Tibial nerve (tissue), 4 donors: ENCODE measurements around the gene PFN3. TPM values are rescaled to one million over a fixed set of nuclear protein-coding genes. Genes with fewer than 3 reads are reported as not detected.

Experiments
- DNase-seq, 2 donors: peaks; one replicate each; pipeline ENCODE4 v3.0.0-alpha.2; 2019; ENCODE audit warnings: low spot score in 2 of 2
- H3K27ac ChIP-seq, 4 donors: fragments of 200-600 bp; sonication (generic) in 3 of 4; one replicate each; pipeline ENCODE4 v1.5.1; 2017 to 2019; ENCODE audit warnings: mild to moderate bottlenecking in 1 of 4
- H3K27me3 ChIP-seq, 2 donors: fragments of 200-600 bp; sonication (generic) in 1 of 2; one replicate each; pipeline versions ENCODE4 v1.5.1 to v1.6.0; 2017 to 2019
- H3K36me3 ChIP-seq, 3 donors: fragments of 200-600 bp; sonication (generic); one replicate each; pipeline ENCODE4 v1.5.1; 2018 to 2019
- H3K4me1 ChIP-seq, 4 donors: fragments of 200-600 bp; sonication (generic) in 3 of 4; one replicate each; pipeline ENCODE4 v1.5.1; 2017 to 2019
- H3K4me3 ChIP-seq, 4 donors: fragments of 200-600 bp; sonication (generic) in 3 of 4; one replicate each; pipeline ENCODE4 v1.5.1; 2017 to 2019; ENCODE audit warnings: mild to moderate bottlenecking in 1 of 4, moderate library complexity in 1 of 4
- H3K9me3 ChIP-seq, 4 donors: fragments of 200-600 bp; sonication (generic) in 3 of 4; one replicate each; pipeline ENCODE4 v1.5.1; 2017 to 2019
- CTCF ChIP-seq, 5 experiments: fragments of 200-600 bp in 3 of 5; fragments of 450-650 bp in 2 of 5; sonication (generic) in 3 of 5; IDR thresholded peaks; one replicate each; pipeline ENCODE4 v1.5.1; 2016 to 2019; ENCODE audit warnings: antibody characterized with exemption in 5 of 5, mild to moderate bottlenecking in 3 of 5, moderate library complexity in 2 of 5
- EP300 ChIP-seq, 2 donors: sonication (generic); formaldehyde crosslinking; IDR thresholded peaks; one replicate each; pipeline ENCODE4 v1.6.1; 2017; ENCODE audit warnings: antibody characterized with exemption in 2 of 2, mild to moderate bottlenecking in 1 of 2
- POLR2A ChIP-seq, 2 donors: fragments of 450-650 bp; IDR thresholded peaks; one replicate each; pipeline ENCODE4 v1.6.1; 2017; ENCODE audit warnings: antibody characterized with exemption in 2 of 2, mild to moderate bottlenecking in 2 of 2, moderate library complexity in 2 of 2
- WGBS, 2 donors: methylation state at CpG; one replicate each; pipeline ENCODE4 v1.1.5; 2018; 5-methylcytosine and 5-hydroxymethylcytosine counted together
- total RNA-seq, 4 donors: library from RNA; depleted of rRNA; stranded (reverse); fragments of >200 nt; gene quantifications; one replicate each; pipeline ENCODE4 v1.1.0, GENCODE V29; 2016

PFN3 gene
- total RNA-seq, 4 donors from 2014 or later: not detected

- Histone ChIP-seq H3K36me3 (peaks cover 0 to 15% (median 0%) of the 10 kb centered on the region in 3 donors), H3K27me3 (peaks cover 0 to 24% of the 10 kb centered on the region in 2 donors), H3K4me1 (peaks cover 0 to 32% (median 22%) of the 10 kb centered on the region in 4 donors), H3K27ac (peak within 1 kb of the TSS; percentile 72 to 90 (median 84)), H3K4me3 (peak within 1 kb of the TSS; percentile 46 to 78 (median 56)), H3K9me3 (no peaks in the 10 kb centered on the region)
- WGBS, 2 donors: 0% methylated on average over 20 to 49 of the region's 89 CpGs
- no peak for DNase-seq
- TF ChIP-seq CTCF (IDR thresholded peaks at IDR 0.05) (peak in 4 of 5 experiments; percentile 7 to 60 (median 32)), POLR2A (IDR thresholded peaks at IDR 0.05) (peak in 1 of 2 donors; percentile 36), EP300 (IDR thresholded peaks at IDR 0.05) (peak in 1 of 2 donors; percentile 31)
Measured at GRCh38 chr5:177446200-177447065, 46.0 kb upstream of the PFN3 start, which contains the start of gene PRR7. TSS of gene PRR7 (plus strand) at chr5:177446814. CDS start at chr5:177455068, 8,254 bp downstream.

DNA sequence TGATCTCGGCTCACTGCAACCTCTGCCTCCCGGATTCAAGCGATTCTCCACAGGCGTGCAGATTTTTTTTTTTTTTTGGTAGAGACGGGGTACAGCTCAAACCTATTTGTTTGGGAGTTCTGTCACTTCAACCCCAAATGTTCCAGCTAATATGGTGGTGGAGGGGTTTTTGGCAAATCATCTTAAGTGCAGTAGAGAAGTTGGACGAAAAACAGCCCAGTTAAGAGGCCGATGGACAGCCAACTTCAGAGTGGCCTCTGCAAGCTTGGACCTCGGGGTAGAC is 45.4 kb upstream of the PFN3 start:
- Histone ChIP-seq H3K4me3 (peak overlapping the region; percentile 42 to 78 (median 56)), H3K36me3 (peaks cover 0 to 20% (median 0%) of the 10 kb centered on the region in 3 donors), H3K9me3 (no peaks in the 10 kb centered on the region), H3K27me3 (peaks cover 0 to 23% of the 10 kb centered on the region in 2 donors), H3K27ac (peak overlapping the region in 3 of 4 donors; percentile 77 to 90 (median 84)), H3K4me1 (peaks cover 0 to 32% (median 22%) of the 10 kb centered on the region in 4 donors)
- no peak for DNase-seq
- WGBS, 2 donors: 6 to 8% methylated on average over 8 of the region's 8 CpGs
- TF ChIP-seq CTCF (IDR thresholded peaks at IDR 0.05): no peak
- no peak for TF ChIP-seq EP300 (IDR thresholded peaks at IDR 0.05)
- TF ChIP-seq POLR2A (IDR thresholded peaks at IDR 0.05): no peak

DNA sequence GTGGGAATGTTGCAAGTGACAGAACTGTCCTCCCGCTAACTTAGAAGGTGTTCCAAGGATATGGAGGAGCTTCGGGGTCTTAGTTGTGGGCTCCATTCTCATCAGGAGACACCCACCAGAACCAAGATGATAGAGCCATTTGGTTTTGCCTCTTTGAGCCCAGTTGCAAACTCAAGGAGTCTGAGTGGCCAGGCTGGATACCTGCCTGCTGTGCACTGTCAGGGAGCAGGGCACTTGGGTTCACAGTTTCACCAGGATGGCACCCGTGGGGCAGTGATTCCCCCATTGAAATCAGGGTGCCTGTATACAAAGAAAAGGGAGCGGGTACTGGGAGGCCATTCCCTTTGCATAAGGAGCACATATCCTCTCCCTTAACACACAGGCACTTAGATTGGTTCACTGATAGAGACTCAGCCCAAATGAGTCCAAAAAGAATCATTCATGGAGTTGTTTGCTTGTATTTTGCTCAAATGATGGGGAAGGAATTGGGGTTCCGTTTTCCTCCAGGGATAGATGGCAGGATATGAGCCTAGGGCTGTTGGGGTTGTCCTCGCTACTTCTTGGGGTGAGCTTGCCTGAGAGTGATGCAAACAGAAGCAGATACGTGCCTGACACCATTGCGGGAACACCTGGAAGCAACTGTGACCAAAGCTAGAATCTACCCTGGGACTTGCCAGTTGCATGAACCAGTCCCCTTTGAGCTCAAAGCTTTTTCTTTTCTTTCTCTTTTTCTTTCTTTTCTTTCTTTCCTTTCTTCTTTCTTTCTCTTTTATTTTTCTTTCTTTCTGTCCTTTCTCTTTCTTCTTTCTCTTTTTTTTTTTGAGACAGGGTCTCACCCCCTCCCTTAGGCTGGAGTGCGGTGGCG is 44.8 kb upstream of the PFN3 start:
- peaks cover 0 to 17% of the 10 kb centered on the region in 2 donors for H3K27me3 ChIP-seq
- no peak overlapping the region for H3K4me3 ChIP-seq
- DNase-seq: no peak
- peak overlapping the region in 2 of 4 donors; percentile 84 to 90 for H3K27ac ChIP-seq
- WGBS, 2 donors: 55 to 66% methylated on average over 9 to 10 of the region's 10 CpGs
- no peaks in the 10 kb centered on the region for H3K9me3 ChIP-seq
- no peak for TF ChIP-seq CTCF (IDR thresholded peaks at IDR 0.05)
- peaks cover 0 to 32% (median 22%) of the 10 kb centered on the region in 4 donors for H3K4me1 ChIP-seq
- peaks cover 0 to 26% (median 0%) of the 10 kb centered on the region in 3 donors for H3K36me3 ChIP-seq

DNA sequence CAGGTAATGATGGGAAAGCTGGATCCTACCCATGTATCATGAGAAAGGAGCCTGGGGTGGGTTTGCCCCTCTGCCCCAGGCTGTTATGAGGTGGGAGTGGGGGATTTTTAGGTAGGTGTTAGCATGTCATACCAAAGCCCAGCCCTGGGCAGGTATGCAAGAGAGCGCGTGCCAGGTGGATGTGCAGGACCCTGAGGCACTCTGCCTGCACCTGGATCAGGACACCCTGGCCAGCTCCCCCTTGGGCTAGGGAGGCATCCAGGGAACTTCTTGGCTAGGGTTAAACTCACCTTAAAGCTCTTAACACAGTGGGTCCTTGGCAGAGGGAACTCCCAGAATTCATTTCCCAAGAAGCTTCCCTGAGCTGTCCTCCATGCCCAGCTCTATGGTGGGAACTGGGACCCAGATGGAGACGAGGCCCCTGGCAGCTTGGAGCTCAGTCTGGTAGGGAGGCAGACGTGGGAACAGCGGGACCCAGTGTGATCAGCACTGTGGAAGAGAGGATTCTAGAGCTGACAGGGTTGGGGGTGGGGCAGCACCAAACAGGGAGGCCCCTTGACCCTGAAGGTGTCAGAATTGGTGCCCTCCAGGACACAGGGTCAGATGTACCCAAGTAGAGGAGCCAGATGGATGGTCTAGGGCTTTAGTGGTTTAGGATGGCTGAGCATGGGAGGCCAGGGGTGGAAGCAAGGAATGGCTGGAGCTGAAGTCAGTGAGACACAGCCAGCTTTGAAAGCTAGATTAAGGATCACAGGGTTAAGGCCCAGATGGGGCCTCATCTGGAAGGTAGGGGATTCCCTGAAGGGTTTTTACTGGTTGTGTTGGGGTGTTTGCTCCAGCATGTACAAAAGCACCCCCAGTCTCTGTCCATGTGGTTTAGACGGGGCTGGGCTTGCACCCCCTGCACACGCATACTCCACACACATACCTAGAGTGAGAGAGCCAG is 43.9 kb upstream of the PFN3 start:
- WGBS, 2 donors: 62 to 71% methylated on average over 7 of the region's 7 CpGs
- Histone ChIP-seq H3K4me1 (peaks cover 0 to 32% (median 22%) of the 10 kb centered on the region in 4 donors), H3K4me3 (no peak overlapping the region), H3K27me3 (peaks cover 0 to 14% of the 10 kb centered on the region in 2 donors), H3K27ac (no peak overlapping the region), H3K9me3 (no peaks in the 10 kb centered on the region), H3K36me3 (peaks cover 0 to 33% (median 0%) of the 10 kb centered on the region in 3 donors)
- no peak for DNase-seq
- no peak for TF ChIP-seq EP300 (IDR thresholded peaks at IDR 0.05)
- no peak for TF ChIP-seq CTCF (IDR thresholded peaks at IDR 0.05)
- no peak for TF ChIP-seq POLR2A (IDR thresholded peaks at IDR 0.05)
